Neuronal stem cell (in vitro differentiated cells): ENCODE data around the gene CAD.

Experiments used
- DNase-seq: peaks from one replicate; pipeline ENCODE4 v3.0.0-alpha.2; 2013; ENCODE audit warnings: low spot score
- H2AFZ ChIP-seq: one replicate; pipeline ENCODE4 v1.6.1; 2013; ENCODE audit warnings: mild to moderate bottlenecking, low read length, inconsistent platforms
- H2AK5ac ChIP-seq: 2 replicates; pipeline ENCODE4 v1.6.1; 2013; ENCODE audit warnings: low read depth, mild to moderate bottlenecking, inconsistent platforms, low read length, moderate library complexity, mixed read lengths
- H2BK120ac ChIP-seq: 2 replicates; pipeline ENCODE4 v1.6.1; 2013; ENCODE audit warnings: low read depth, mild to moderate bottlenecking, inconsistent platforms, low read length, moderate library complexity, mixed read lengths
- H2BK12ac ChIP-seq: one replicate; pipeline ENCODE4 v1.6.1; 2013; ENCODE audit warnings: low read length, inconsistent platforms
- H2BK15ac ChIP-seq: 2 replicates; pipeline ENCODE4 v1.6.1; 2013; ENCODE audit warnings: mild to moderate bottlenecking, low read length, inconsistent platforms, mixed read lengths
- H2BK5ac ChIP-seq: one replicate; pipeline ENCODE4 v1.6.1; 2013; ENCODE audit warnings: inconsistent platforms, mild to moderate bottlenecking, low read length, moderate library complexity
- H3K14ac ChIP-seq: one replicate; pipeline ENCODE4 v1.6.1; 2013; ENCODE audit warnings: low read length, inconsistent platforms
- H3K18ac ChIP-seq: 2 replicates; pipeline ENCODE4 v1.6.1; 2013; ENCODE audit warnings: low read length, inconsistent platforms
- H3K23ac ChIP-seq: 2 replicates; pipeline ENCODE4 v1.6.1; 2013; ENCODE audit warnings: low read depth, mild to moderate bottlenecking, mixed read lengths, low read length, inconsistent platforms; ENCODE audit not compliant: poor library complexity
- H3K27ac ChIP-seq: replicated peaks from 3 replicates; pipeline ENCODE4 v1.5.1; 2013; ENCODE audit warnings: low read length, inconsistent platforms
- H3K27me3 ChIP-seq, 3 experiments: 2 replicates each; pipeline ENCODE4 v1.6.1; 2013; ENCODE audit warnings: low read length in 3 of 3, mild to moderate bottlenecking in 2 of 3, inconsistent platforms in 1 of 3, low read depth in 1 of 3, mixed read lengths in 1 of 3, moderate library complexity in 1 of 3; ENCODE audit not compliant: control insufficient read depth in 3 of 3, insufficient read depth in 3 of 3
- H3K36me3 ChIP-seq, 2 donors: replicated peaks in 1 of 2; 2 replicates each; pipeline ENCODE4 v1.6.1; 2013; ENCODE audit warnings: low read length in 2 of 2; ENCODE audit not compliant: control insufficient read depth in 2 of 2, insufficient read depth in 2 of 2
- H3K4ac ChIP-seq: 2 replicates; pipeline ENCODE4 v1.6.1; 2013; ENCODE audit warnings: inconsistent platforms, mild to moderate bottlenecking, low read length, moderate library complexity
- H3K4me1 ChIP-seq, 2 donors: 1 replicate in 1 of 2; 2 replicates in 1 of 2; pipeline ENCODE4 v1.6.1; 2013; ENCODE audit warnings: low read length in 2 of 2, low read depth in 1 of 2; ENCODE audit not compliant: control insufficient read depth in 2 of 2, insufficient read depth in 1 of 2
- H3K4me2 ChIP-seq: one replicate; pipeline ENCODE4 v1.6.1; 2013; ENCODE audit warnings: mild to moderate bottlenecking, low read length, inconsistent platforms; ENCODE audit not compliant: insufficient read depth, poor library complexity, severe bottlenecking
- H3K4me3 ChIP-seq, 2 donors: 2 replicates each; pipeline ENCODE4 v1.5.1; 2013; ENCODE audit warnings: low read length in 2 of 2, mild to moderate bottlenecking in 2 of 2, inconsistent platforms in 1 of 2, moderate library complexity in 1 of 2
- H3K79me1 ChIP-seq: one replicate; pipeline ENCODE4 v1.6.1; 2013; ENCODE audit warnings: low read depth, mild to moderate bottlenecking, inconsistent platforms, low read length, moderate library complexity
- H3K9ac ChIP-seq: one replicate; pipeline ENCODE4 v1.6.1; 2013; ENCODE audit warnings: mild to moderate bottlenecking, low read depth, low read length, inconsistent platforms; ENCODE audit not compliant: poor library complexity
- H3K9me3 ChIP-seq, 2 donors: replicated peaks in 1 of 2; 2 replicates each; pipeline versions ENCODE3 to v1.6.1; 2013; ENCODE audit warnings: low read length in 2 of 2, mild to moderate bottlenecking in 2 of 2, inconsistent platforms in 1 of 2, low read depth in 1 of 2, mixed read lengths in 1 of 2, moderate library complexity in 1 of 2; ENCODE audit not compliant: control insufficient read depth in 2 of 2, insufficient read depth in 1 of 2
- H4K8ac ChIP-seq: one replicate; pipeline ENCODE4 v1.6.1; 2013; ENCODE audit warnings: low read depth, mild to moderate bottlenecking, inconsistent platforms, low read length, moderate library complexity
- H4K91ac ChIP-seq: one replicate; pipeline ENCODE4 v1.6.1; 2013; ENCODE audit warnings: low read length, low read depth, mild to moderate bottlenecking, inconsistent platforms; ENCODE audit not compliant: poor library complexity
- WGBS, 2 donors: extraction: QIAGEN DNeasy Blood & Tissue Kit; methylation state at CpG; one replicate each; pipeline ENCODE4 v1.1.7; 2013; ENCODE audit warnings: missing lambda C conversion rate in 2 of 2, mixed read lengths in 1 of 2; ENCODE audit not compliant: insufficient read length in 2 of 2, insufficient replicate concordance in 1 of 2; ENCODE audit errors: extremely low coverage in 2 of 2; 5-methylcytosine and 5-hydroxymethylcytosine counted together

Gene CAD

GRCh38 chr2:27284996-27285395, 67.8 kb downstream of the CAD start:
- Histone ChIP-seq H3K4me1 (peaks cover 0 to 7% of the 10 kb centered on the region in 2 donors), H4K91ac (no peak overlapping the region), H3K4ac (no peak overlapping the region), H2BK5ac (no peak overlapping the region), H3K36me3 (no peaks in the 10 kb centered on the region), H3K23ac (no peak overlapping the region), H2BK120ac (no peak overlapping the region), H3K9me3 (no peaks in the 10 kb centered on the region), H2BK12ac (no peak overlapping the region), H3K4me2 (no peak overlapping the region), H3K27ac (no peak overlapping the region), H4K8ac (no peak overlapping the region), H3K9ac (no peak overlapping the region), H3K4me3 (no peak overlapping the region), H3K27me3 (peaks cover 0 to 94% (median 2%) of the 10 kb centered on the region in 3 experiments), H3K18ac (no peak overlapping the region), H3K79me1 (no peaks in the 10 kb centered on the region), H2BK15ac (no peak overlapping the region), H2AK5ac (no peak overlapping the region), H3K14ac (no peak overlapping the region), H2AFZ (no peak overlapping the region)
- no CpG with 5 or more reads among the region's 1 CpG for WGBS, 2 donors
- no peak for DNase-seq

GRCh38 chr2:27285481-27285880, 68.3 kb downstream of the CAD start:
- Histone ChIP-seq H3K79me1 (no peaks in the 10 kb centered on the region), H2AFZ (no peak overlapping the region), H2BK120ac (no peak overlapping the region), H3K14ac (no peak overlapping the region), H3K9me3 (no peaks in the 10 kb centered on the region), H4K91ac (no peak overlapping the region), H3K23ac (no peak overlapping the region), H3K27me3 (peaks cover 0 to 93% (median 2%) of the 10 kb centered on the region in 3 experiments), H3K27ac (no peak overlapping the region), H2BK5ac (no peak overlapping the region), H2AK5ac (no peak overlapping the region), H3K4ac (no peak overlapping the region), H3K18ac (no peak overlapping the region), H3K4me1 (peaks cover 0 to 7% of the 10 kb centered on the region in 2 donors), H2BK12ac (no peak overlapping the region), H2BK15ac (no peak overlapping the region), H3K4me3 (no peak overlapping the region), H4K8ac (no peak overlapping the region), H3K36me3 (no peaks in the 10 kb centered on the region), H3K9ac (no peak overlapping the region), H3K4me2 (no peak overlapping the region)
- no CpG with 5 or more reads among the region's 6 CpGs for WGBS, 2 donors
- DNase-seq: no peak

DNA sequence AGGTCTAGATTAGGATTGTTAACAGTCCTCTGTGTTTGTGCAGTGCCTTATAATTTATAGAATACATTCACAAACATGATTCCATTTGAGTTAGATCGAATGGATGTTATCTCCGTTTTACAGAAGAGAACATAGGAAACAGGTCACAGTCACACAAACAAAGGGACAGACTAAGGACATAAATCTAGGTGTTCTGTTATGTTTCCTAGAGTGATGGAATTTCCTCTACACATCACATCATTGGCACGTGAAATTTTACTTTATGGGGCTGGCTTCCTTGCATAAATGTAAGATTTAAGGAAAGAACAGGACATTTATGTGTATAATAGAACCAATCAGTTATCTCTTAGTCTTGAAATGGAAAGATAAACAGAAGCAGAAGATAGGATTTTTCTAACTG, 71.4 kb downstream of the CAD start:
- Histone ChIP-seq H3K4me1 (no peaks in the 10 kb centered on the region), H3K9me3 (no peaks in the 10 kb centered on the region), H3K9ac (no peak overlapping the region), H3K14ac (no peak overlapping the region), H3K27ac (no peak overlapping the region), H3K79me1 (no peaks in the 10 kb centered on the region), H2BK120ac (no peak overlapping the region), H2BK12ac (no peak overlapping the region), H3K4ac (no peak overlapping the region), H3K4me2 (no peak overlapping the region), H2BK5ac (no peak overlapping the region), H3K23ac (no peak overlapping the region), H2BK15ac (no peak overlapping the region), H3K4me3 (no peak overlapping the region), H4K91ac (no peak overlapping the region), H3K36me3 (no peaks in the 10 kb centered on the region), H4K8ac (no peak overlapping the region), H2AK5ac (no peak overlapping the region), H3K18ac (no peak overlapping the region), H2AFZ (no peak overlapping the region), H3K27me3 (peaks cover 0 to 93% (median 2%) of the 10 kb centered on the region in 3 experiments)
- WGBS, 2 donors: no CpG with 5 or more reads among the region's 3 CpGs
- no peak for DNase-seq

- no peak for DNase-seq
- Histone ChIP-seq H3K27ac (no peak overlapping the region), H3K4me2 (no peak overlapping the region), H3K23ac (no peak overlapping the region), H2BK15ac (no peak overlapping the region), H2AK5ac (no peak overlapping the region), H3K79me1 (no peaks in the 10 kb centered on the region), H4K8ac (no peak overlapping the region), H3K4me1 (no peaks in the 10 kb centered on the region), H3K14ac (no peak overlapping the region), H2AFZ (no peak overlapping the region), H4K91ac (no peak overlapping the region), H3K27me3 (peaks cover 0 to 84% (median 2%) of the 10 kb centered on the region in 3 experiments), H2BK12ac (no peak overlapping the region), H3K9me3 (no peaks in the 10 kb centered on the region), H3K4me3 (no peak overlapping the region), H2BK120ac (no peak overlapping the region), H3K18ac (no peak overlapping the region), H3K36me3 (no peaks in the 10 kb centered on the region), H3K4ac (no peak overlapping the region), H3K9ac (no peak overlapping the region), H2BK5ac (no peak overlapping the region)
- WGBS, 2 donors: no CpG with 5 or more reads among the region's 5 CpGs
Observed at GRCh38 chr2:27290549-27290948, 73.4 kb downstream of the CAD start.
